GM19463 (cell line): ENCODE results near the gene ZMYM5.
"Not testable (repeated sequence)": the region's sequence is repeated elsewhere in the genome, so short reads cannot be mapped to it uniquely, and the experiment has no call there.

Experiments used
- ATAC-seq: cut with Tn5 transposase; IDR thresholded peaks from one replicate; pipeline ENCODE4 v1.9.1; 2021; ENCODE audit warnings: mild to moderate bottlenecking, moderate library complexity; ENCODE audit not compliant: unreplicated experiment

The ZMYM5 gene

DNA sequence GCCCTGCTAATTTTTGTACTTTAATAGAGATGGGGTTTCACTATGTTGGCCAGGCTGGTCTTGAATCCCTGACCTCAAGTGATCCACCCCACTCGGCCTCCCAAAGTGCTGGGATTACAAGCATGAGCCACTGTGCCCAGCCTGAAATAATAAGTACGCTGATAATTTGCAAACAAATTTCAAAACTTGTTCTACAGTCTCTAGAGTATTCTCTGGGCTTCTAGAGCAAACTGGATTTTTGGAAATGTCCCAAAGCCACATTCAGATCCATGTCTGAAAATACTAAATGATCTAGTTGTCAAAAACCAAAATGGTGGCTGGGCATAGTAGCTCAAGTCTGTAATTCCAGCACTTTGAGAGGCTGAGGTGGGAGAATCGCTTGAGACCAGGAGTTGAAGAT, 40.8 kb downstream of the ZMYM5 start:
- no peak for ATAC-seq

DNA sequence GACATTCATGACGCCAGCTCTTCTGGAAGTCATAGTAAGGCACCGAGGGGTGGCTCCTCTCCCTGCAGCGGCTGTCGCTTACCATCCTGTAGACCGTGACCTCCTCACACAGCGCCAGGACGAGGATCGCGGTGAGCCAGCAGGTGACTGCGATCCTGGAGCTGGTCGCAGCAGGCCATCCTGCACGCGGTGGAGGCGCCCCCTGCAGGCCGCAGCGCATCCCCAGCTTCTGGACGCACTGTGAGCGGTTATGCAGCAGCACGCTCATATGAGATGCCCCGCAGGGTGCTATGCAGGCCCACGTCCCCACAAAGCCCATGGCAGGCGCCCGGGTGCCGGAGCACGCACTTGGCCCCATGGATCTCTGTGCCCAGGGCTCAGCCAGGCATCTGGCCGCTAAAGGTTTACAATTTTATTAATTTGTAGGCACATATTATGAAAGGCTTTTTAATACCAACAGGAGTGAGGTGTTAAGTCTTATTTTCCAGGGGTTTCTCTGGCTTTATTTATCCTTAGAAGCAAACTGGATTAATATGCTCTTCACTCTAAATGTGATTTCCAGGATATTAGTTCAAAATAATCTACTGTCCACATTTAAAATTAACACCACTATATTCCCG, 45.1 kb downstream of the ZMYM5 start:
- ATAC-seq = no peak

DNA sequence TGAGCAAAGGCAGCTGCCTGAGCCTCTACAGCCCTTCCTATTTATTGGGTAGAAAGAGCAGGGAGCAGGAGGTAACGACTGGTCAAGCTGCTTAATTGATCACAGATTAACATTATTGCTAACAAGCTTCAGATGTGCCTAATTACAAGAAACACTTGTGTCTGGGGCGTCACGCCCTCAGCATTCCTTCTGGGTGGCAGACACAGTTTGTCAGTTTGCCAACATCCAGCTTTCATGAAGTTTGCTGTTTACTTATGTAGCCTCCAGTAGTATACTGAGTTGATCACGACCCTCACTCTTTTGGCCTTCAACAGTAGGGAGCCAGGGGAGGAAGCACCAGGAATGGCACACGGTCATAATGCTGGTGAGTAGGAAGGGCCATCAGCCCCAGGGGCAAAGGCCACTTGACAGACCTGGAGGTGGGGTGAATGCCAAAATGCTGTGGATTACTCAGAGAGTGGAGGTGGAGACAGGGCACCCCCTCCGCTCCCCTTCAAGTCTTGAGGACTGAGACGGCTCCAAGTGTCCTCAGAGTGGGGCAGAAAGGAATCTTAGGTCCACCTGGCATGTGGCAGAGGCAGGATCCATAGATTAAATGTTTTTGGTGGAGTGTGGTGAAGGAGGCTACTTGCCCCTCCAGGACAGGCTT, 45.8 kb downstream of the ZMYM5 start:
- no peak for ATAC-seq

DNA sequence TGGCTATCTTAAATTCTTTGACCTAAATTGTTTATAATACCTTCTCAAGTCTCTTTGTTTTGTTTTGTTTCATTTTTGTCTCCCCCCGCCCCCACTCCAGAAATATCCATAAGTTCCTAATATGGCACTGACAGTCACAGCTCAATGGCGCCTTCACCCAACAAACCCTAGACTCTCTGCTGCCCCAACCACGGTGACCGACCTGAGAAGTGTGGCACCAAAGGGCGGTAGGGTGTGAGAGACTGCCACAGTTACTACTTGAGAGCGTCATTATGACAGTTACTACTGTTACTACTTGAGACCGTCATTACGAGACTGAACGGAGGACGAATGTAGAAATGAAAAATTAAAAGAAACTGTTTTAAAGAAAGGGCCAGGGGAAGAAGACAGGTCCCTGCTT, 46.3 kb downstream of the ZMYM5 start:
- no peak for ATAC-seq

DNA sequence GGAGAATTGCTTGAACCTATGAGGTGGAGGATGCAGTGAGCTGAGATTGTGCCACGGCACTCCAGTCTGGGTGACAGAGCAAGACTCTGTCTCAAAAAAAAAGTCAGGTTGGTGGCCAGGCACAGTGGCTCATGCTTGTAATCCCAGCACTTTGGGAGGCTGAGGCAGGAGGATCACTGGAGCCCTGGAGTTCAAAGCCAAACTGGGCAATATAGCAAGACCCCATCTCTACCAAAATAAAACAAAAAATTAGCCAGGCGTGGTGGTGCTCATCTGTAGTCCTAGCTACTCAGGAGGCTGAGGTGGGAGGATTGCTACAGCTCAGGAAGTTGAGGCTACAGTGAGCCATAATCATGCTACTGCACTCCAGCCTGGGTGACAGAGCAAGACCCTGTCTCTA, 47.6 kb downstream of the ZMYM5 start:
- not testable (repeated sequence) for ATAC-seq

DNA sequence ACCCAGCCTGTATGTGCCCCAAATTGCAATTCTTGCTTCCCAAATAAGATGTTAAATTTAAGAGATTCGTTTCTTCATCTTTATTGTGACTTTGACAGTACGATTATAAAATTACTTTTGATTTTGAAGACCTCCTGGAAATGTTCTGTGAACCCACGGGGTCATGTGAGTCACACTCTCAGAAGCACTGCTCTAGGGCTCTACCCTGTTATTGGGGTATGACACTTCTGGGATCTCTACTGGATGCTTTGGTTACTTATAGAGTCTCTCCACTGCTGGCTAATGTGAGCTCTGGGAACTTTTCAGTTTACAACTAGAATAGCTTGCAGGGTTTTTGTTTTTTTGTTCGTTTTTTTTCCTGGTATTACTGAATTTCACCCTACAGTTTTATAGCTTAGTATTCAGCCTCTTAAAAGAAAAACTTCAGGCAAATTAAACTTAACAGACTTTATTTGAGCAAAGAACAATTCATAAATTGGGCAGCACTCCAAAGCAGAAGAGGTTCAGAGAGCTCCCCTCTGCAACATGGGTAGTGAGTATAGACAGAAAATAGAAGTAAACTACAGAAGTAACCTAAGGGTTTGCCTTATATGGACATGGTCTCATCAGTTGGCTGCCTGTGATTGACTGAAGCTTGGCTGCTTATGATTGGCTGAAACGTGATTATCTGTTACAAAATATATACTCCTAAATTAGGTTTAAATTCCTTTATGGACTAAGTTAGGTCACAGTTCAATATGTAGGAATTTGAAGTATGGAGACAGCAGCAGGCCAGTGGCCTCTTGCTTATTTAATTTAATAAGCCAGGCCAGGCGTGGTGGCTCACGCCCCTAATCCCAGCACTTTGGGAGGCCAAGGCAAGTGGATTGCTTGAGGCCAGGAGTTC, 52.2 kb downstream of the ZMYM5 start:
- no peak for ATAC-seq

DNA sequence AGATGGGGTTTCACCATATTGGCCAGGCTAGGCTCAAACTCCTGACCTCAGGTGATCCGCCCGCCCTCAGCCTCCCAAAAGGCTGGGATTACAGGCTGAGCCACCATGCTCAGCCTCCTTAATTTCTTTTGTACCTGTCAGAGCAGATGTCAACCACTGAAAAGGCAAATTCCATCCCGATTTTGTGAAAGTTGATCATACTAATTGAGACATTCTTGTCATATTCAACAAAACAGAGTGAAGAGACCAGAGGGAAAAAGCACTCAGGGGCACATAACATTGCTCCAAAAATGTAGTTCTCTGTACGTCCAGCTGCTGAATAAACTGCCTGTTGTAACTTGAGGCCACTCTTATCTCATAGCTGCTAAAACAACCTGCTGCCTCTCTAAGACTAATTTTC, 53.3 kb downstream of the ZMYM5 start:
- ATAC-seq = no peak

DNA sequence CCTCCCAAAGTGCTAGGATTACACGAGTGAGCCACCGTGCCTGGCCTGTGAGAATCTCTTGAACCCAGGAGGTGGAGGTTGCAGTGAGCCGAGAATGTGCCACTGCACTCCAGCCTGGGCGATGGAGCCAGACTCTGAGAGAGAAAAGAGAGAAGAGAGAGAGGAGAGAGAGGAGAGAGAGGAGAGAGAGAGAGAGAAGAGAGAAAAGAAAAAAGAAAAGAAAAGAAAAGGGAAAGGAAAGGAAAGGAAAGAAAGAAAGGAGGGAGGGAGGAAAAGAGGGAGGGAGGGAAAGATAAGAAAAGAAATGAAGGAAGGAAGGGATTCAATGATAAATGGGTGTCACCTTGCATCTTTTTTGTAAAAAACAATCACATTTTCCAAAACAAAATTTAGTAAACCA, 57.7 kb downstream of the ZMYM5 start:
- no peak for ATAC-seq

DNA sequence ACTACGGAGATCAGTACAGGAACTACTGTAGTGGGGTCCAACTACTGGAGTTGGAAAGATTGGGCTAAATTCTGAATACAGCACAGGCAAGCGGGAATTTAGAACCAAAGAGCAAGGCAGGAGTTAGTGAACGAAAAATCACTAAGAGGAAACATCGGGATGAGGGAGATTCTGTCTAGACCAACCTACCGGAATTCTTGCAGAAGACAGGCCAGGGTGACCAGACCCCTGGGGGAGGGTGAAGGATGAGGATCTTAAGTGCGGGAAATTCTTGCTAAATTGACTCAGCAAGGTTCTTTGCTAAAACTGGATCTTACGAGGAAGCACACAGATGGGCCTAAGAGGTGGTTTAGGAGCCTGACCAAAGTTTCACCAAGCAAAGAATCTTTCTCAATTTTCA, 67.5 kb downstream of the ZMYM5 start:
- no peak for ATAC-seq

DNA sequence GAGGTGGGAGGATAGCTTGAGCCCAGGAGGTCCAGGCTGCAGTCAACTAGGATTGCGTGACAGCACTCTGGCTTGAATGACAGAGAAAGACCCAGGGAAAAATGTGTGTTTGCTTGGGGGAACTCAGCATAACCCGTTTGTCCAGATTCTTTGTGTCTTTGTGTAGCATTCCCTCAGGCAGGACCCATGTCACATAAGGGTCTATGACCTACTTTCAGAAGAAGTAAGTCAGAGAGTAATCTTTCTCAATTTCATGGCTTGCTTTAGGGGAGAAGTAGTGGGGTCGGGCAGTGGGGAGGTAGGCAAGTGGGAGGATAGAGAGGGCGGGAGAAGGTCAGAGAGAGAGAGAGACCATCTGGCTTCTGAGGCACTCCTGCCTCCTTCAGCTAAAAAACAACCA, 68.8 kb downstream of the ZMYM5 start:
- no peak for ATAC-seq

DNA sequence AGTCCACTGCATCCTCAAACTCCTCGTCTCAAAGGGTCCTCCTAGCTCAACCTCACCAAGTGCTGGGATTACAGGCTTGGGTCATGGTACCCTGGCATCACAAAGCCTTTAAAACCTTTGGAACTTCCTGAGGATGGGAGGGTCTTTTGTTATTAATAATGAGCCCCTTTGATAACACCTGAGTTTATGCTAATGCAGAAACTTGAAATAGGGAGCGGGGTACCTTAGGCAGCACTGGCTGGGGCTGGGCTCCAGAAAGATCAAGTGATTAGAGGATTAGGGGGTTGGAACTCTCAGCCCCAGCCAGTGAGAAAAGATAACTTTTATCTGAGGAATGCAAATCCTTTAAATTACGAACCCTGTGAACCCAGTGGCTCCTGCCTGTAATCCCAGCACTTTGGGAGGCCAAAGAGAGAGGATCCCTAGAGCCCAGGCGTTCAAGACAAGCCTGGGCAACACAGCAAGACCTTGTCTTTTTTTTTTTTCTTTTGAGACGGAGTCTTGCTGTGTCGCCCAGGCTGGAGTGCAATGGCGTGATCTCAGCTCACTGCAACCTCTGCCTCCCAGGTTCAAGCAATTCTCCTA, 71.4 kb downstream of the ZMYM5 start:
- ATAC-seq = no peak

DNA sequence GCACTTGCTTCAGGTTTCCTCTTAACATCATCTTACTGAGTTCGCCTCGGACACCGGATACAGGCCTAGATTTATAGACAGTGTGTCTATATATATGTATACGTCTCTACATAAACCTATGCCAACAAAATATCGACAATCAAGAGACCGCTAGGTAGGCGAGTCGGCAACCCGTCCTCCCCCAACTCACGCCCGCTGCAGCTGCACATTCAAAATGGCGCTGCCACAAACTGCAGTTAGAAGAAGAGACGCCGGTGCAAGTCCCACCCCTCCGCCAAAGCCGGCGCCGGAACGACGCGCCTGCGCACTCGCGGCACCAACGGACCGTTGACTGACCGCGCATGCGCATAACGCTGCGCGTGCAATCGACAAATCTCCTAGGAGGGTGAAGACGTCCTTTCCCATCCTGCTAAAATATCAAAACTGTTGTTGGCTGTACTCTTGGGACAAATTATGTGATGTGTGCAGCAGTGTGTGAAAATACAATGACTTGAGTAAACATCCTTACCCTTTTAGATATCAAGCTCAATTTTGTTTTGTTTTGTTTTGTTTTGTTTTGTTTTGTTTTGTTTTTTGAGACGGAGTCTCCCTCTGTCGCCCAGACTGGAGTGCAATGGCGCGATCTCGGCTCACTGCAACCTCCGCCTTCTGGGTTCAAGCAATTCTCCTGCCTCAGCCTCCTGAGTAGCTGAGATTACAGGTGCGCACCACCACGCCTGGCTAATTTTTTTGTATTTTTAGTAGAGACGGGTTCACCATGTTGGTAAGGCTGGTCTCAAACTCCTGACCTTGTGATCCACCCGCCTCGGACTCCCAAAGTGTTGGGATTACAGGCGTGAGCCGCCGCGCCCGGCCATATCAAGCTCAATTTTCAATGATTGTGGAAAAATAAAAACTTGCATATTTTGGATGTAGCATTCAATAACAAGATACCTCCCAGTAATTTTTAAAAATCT, 80.4 kb downstream of the ZMYM5 start, which contains the start of gene PSPC1:
PSPC1 (minus strand) TSS at position 219 of the 956 bp plus-strand sequence; CDS start at position 31, 188 bp downstream.
- ATAC-seq = peak; percentile 82

DNA sequence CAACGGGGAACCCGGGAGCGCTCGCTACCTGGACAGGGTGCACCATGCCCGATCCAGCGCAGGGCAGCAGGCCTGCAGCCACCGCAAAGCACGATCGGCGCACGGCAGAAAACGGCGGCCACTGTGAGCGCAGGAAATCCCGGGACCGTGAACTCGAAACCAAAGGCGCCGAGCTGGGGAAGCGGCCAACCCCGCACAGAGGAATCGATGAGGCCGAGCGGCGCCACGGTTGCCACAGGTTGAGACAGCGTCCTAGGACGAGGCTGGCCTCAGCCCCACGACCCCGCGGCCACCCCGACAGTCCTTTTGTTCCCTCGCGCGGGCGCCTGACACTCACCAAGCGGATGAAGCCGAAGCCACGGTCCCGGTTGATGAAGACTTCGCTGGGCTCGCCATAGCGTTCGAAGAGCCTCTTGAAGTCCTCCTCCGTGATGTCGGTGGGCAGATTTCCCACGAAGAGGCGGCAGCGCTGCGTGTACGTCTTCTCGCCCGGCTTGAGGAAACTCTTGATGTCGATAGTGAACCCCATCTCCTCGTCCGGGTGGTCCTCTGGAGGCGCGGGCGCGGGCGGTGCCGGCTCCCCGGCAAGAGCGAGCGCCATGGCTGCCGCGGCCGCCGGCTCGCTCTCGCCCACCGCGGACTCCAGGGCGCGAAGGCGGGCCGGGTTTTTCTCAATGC, 81.3 kb downstream of the ZMYM5 start:
- peak; percentile 41 for ATAC-seq

DNA sequence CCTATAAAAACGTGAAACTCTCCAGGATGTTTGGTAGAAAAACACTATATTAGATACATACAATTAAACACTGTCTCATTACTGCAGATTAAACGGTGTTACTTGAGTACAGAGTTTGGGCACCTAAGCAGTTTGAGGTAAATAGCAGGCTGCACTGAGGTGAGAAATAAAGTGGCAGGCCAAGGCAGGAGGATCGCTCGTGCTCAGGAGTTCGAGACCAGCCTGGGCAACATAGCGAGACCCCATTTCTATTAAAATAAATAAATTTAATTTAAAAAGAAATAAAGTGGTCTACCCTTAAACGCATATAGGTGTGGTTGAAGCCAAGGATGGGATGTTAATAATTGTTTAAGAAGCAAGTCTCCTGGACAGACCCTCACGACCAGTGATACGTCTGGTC, 81.9 kb downstream of the ZMYM5 start:
- ATAC-seq = no peak

DNA sequence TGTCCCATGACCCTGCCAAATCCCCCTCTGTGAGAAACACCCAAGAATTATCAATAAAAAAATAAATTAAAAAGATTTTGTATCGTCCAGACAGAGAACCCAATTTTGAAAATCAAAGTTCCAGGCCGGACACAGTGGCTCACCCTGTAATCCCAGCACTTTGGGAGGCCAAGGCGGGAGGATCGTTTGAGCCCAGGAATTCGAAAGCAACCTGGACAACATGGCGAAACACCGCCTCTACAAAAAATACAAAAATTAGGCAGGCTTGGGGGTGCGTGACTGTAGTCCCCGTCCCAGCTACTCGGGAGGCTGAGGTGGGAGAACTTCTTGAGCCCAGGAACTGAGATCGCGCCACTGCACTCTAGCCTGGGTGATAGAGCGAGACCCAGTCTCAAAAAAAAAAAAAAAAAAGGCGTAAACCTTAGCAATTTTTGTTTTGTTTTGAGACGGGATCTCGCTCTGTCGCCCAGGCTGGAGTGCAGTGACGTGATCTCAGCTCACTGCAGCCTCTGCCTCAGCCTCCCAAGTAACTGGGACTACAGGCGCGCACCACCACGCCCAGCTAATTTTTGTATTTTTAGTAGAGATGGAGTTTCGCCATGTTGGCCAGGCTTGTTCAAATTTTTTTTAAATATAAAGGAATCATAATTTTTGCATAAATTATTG, 82.6 kb downstream of the ZMYM5 start:
- not testable (repeated sequence) for ATAC-seq
